ENCODE measurements around the gene AUP1. TPM values are rescaled to one million over a fixed set of nuclear protein-coding genes. Genes with fewer than 3 reads are reported as not detected.

Gene AUP1
- total RNA-seq, 1 experiment from 2014 or later, result 91.5 TPM

DNA sequence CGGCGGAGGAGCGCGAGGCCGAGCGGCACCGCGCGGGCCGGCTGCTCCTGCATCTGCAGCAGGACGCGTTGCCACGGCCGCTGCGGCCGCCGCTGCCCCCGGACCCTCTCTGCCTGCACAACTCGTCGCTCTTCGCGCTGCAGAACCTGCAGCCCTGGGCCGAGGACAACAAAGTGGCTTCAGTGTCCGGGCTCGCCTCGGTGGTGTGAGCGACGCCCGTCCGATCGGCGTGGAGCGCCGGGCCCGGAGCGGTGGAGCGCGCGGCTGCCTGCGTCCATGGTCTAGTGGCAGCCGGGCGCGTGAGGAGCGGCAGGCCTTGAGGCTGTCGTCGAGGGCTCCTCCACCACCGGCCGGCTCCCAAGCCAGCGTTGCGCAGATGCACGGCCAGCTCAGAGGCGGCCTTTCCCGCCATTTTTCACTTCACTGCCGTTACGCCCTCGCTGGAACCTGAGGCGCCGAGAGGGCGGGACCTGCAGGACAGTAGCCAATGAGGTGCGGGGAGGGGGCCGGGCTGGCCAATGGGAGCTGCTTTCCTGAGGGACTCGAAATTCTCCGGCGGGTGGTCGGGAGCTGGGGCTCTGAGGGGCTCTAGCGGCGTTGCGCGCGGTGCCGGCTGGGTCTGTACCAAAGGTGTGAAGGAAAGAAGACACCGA is 13.4 kb downstream of the AUP1 start:
- Histone ChIP-seq H4K20me1 (ENCODE audit: control insufficient read depth, insufficient read depth, insufficient read length) (no peaks in the 10 kb centered on the region), H3K79me2 (ENCODE audit: insufficient read depth, low read length) (no peaks in the 10 kb centered on the region), H3K23me2 (ENCODE audit: insufficient read length, low read depth, low read length, poor library complexity, severe bottlenecking) (peaks cover 19% of the 10 kb centered on the region), H2BK20ac (ENCODE audit: low read depth, low read length, poor library complexity, severe bottlenecking) (no peak overlapping the region), H3K79me1 (ENCODE audit: insufficient read depth, low read depth, low read length, poor library complexity, severe bottlenecking) (no peaks in the 10 kb centered on the region), H3K18ac (ENCODE audit: insufficient read length, low read depth, low read length) (peak overlapping the region; percentile 53), H4K5ac (ENCODE audit: insufficient read length, low read depth, low read length) (no peak overlapping the region), H3K27ac (ENCODE audit: insufficient read length, low read depth, low read length) (no peak overlapping the region), H3K9me3 (ENCODE audit: control insufficient read depth, low read depth, low read length) (no peaks in the 10 kb centered on the region), H3K4me1 (ENCODE audit: insufficient read depth, low read length) (no peaks in the 10 kb centered on the region), H3K4ac (ENCODE audit: low read depth, low read length) (no peak overlapping the region), H4K91ac (ENCODE audit: insufficient read length, low read depth, low read length) (no peak overlapping the region), H3K4me2 (ENCODE audit: insufficient read depth, insufficient read length, low read length) (peak overlapping the region; percentile 49), H4K8ac (replicated peaks; ENCODE audit: insufficient read length, low read depth, low read length) (no peak overlapping the region), H3K14ac (ENCODE audit: insufficient read depth, low read length) (no peak overlapping the region; the same call in 1 of the 2 replicates), H2BK12ac (ENCODE audit: insufficient read length, low read depth, low read length) (no peak overlapping the region), H3T11ph (ENCODE audit: low read length) (no peak overlapping the region), H2AFZ (ENCODE audit: low read length) (no peak overlapping the region), H2BK120ac (ENCODE audit: low read depth, low read length, poor library complexity, severe bottlenecking) (no peak overlapping the region), H3K9ac (ENCODE audit: extremely low read depth, insufficient read length, low read length) (no peak overlapping the region), H3K56ac (ENCODE audit: insufficient read length, low read depth, low read length) (no peak overlapping the region), H2BK5ac (ENCODE audit: insufficient read length, low read length) (no peak overlapping the region), H2AK5ac (ENCODE audit: insufficient read length, low read length) (no peak overlapping the region), H3K27me3 (ENCODE audit: insufficient read depth, low read length) (peaks cover 82% of the 10 kb centered on the region), H3K23ac (ENCODE audit: insufficient read length, low read depth, low read length) (no peak overlapping the region), H2BK15ac (ENCODE audit: low read depth, low read length) (no peak overlapping the region; the same call in 1 of the 2 replicates)
- TF ChIP-seq, protein P1, sequence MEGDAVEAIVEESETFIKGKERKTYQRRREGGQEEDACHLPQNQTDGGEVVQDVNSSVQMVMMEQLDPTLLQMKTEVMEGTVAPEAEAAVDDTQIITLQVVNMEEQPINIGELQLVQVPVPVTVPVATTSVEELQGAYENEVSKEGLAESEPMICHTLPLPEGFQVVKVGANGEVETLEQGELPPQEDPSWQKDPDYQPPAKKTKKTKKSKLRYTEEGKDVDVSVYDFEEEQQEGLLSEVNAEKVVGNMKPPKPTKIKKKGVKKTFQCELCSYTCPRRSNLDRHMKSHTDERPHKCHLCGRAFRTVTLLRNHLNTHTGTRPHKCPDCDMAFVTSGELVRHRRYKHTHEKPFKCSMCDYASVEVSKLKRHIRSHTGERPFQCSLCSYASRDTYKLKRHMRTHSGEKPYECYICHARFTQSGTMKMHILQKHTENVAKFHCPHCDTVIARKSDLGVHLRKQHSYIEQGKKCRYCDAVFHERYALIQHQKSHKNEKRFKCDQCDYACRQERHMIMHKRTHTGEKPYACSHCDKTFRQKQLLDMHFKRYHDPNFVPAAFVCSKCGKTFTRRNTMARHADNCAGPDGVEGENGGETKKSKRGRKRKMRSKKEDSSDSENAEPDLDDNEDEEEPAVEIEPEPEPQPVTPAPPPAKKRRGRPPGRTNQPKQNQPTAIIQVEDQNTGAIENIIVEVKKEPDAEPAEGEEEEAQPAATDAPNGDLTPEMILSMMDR (conservative IDR thresholded peaks at IDR 0.05), result no peak
- H3K4me1 Mint-ChIP-seq, result peaks cover 12 to 14% of the 10 kb centered on the region in 2 experiments
- H3K27me3 Mint-ChIP-seq (ENCODE audit: low read depth), result peaks cover 98% of the 10 kb centered on the region
- peak; percentile 93 for DNase-seq
- no CpG with 5 or more reads among the region's 72 CpGs for WGBS (ENCODE audit: extremely low coverage, insufficient read length, low lambda C conversion rate)
- H3K36me3 Mint-ChIP-seq (ENCODE audit: insufficient read depth in 1 of 3, low read depth in 3 of 3), result peaks cover 5 to 8% (median 6%) of the 10 kb centered on the region in 3 experiments; a peak in 6 of 7 replicates
- H3K4me3 Mint-ChIP-seq, result peak overlapping the region; percentile 1 to 30; a peak in 1 of 5 replicates
- H3K9me3 Mint-ChIP-seq, result peaks cover 13 to 17% of the 10 kb centered on the region in 2 experiments
- no peak overlapping the region for H3K27ac Mint-ChIP-seq

All from H9 (cell line).